Stimulated activated CD4-positive, alpha-beta T cell treated with anti-CD3 and anti-CD28 coated beads, Interleukin-1b, Interleukin-23, amount 100 ng/mL, for 24 hours (primary cell): ENCODE measurements around the gene ADAM17.
A peak's percentile ranks its signal among the peaks of the same experiment; 100 is the strongest.
"Not testable (repeated sequence)": the region's sequence is repeated elsewhere in the genome, so short reads cannot be mapped to it uniquely, and the experiment has no call there.

Source experiments
- DNase-seq, 4 experiments: peaks; one replicate each; pipeline ENCODE4 v3.0.0-alpha.2; 2020; ENCODE audit warnings: low read depth in 4 of 4, low spot score in 1 of 4

Gene ADAM17

DNA sequence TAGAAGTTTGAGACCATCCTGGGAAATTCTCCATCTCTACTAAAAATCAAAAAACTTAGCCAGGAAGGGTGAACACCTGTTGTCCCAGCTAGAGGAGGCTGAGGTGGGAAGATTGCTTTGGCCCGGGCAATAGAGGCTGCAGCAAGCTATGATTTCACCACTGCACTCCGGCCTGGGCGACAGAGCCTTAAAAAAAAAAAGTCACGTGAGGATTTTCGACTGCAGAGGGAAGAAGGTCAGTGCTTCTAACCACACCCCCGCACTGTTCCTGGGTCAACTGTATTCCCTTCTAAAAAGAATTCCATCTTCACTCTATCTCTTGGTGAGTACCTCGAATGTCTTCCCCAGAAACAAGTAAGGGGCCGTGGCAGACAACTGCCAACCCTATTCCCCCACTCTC lies 31.3 kb downstream of the ADAM17 start:
- DNase-seq: no peak

DNA sequence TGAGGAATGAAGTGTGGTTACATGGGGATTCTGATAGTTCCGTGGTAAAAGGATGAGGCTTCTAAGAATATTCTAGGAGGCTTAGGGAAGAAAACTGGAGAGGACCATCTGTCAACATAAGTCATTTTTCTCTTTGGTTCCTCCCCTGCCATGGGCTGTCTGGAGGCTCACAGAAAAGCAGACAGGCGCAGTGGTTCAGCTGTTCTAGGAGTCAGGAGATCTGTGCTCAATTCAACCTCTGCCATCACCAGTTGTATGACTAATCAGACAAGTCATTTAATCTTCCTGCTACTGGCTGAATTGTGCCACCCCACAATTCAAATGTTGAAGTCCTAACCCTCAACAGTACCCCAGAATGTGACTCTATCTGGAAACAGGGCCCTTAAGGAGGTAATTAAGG lies 36.4 kb downstream of the ADAM17 start:
- no peak for DNase-seq

DNA sequence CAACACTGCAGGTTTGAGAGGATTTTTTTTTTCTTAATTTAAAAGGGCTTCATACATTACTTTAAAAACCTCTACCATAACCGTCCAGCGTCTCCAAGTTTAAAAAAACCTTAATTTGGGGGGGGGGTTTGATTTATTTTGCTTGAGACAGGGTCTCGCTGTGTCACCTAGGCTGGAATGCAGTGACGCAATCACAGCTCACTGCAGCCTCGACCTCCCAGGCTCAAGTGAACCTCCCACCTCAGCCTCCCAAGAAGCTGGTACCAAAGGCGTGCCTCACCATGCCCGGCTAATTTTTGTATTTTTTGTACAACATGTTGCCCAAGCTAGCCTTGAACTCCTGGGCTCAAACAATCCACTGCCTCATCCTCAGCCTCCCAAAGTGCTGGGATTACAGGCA lies 36.9 kb downstream of the ADAM17 start:
- no peak for DNase-seq

DNA sequence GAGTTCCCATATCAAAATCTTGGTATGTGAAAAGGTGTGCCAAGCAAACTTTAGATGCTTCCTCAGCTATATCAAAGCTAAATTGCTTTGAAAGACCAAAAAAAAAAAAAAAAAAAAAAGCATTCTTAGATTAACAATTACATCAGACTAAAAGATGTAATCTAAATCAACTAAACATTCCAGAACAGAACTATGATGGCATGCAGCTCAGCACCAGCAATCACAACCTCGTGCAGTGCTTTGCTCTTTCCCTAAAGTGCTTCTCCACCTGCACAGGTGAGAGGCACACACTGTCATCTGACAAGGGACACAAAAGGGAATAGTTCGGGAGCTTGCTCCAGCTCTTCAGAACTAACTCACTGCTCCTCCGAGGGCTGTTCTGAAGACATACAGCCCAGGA lies 37.5 kb downstream of the ADAM17 start:
- DNase-seq: no peak

DNA sequence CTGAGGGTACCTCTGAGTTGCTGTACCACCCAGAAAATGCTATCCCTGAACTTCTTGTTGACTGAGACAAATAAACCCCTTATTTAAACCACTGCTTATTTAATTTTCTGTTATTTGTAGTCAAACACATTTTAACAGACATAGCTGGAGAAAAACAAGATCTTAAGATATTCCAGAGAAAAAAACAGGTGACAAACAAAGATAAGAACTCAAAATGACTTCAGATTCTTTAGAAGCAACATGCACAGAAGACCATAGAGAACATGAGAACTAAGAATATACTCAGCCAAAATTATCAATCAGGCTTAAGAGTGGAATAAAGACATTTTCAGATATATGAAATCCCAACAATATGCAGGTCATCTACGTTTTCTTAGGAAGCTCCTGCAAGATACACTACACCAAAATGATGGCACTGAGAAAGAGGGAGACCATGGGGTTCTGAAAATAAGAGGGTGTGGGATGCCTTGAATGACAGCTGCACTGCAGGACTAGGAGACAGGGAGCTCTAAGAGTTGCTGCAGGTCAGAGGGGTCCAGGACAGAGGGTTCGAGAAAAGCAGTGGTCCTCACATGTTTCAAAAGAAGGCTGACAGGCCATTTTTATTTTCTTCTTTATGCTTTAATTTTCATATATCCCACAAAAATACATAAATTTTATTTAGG lies 38.4 kb downstream of the ADAM17 start:
- no peak for DNase-seq

DNA sequence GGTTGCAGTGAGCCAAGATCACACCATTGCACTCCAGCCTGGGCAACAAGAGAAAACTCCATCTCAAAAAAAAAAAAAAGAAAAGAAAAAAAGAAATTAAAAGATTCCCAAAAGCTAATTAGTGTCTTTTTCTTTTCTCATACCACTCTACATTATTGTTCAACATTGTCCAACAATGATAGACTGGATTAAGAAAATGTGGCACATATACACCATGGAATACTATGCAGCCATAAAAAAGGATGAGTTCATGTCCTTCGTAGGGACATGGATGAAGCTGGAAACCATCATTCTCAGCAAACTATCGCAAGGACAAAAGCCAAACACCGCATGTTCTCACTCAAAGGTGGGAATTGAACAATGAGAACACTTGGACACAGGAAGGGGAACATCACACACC lies 41.7 kb downstream of the ADAM17 start:
- not testable (repeated sequence) for DNase-seq

DNA sequence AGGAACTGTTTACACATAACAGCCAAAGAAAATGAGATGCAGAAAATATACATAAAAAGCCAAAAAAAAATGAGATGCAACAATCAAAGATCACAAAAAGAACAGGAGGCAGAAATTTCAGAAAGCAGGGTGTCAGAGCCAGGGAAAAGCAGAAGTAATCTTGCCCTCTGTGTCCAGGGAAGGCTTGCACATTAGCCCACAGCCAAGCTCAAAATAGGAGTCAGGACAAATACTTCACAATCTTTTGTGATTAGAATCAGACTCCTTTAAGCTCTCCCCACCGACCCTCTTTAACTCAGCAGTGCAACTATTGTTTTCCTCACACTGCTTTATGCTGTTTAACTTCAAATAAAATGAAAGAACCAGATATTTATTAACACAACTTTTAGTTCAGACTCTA lies 46.7 kb downstream of the ADAM17 start:
- DNase-seq: no peak

DNA sequence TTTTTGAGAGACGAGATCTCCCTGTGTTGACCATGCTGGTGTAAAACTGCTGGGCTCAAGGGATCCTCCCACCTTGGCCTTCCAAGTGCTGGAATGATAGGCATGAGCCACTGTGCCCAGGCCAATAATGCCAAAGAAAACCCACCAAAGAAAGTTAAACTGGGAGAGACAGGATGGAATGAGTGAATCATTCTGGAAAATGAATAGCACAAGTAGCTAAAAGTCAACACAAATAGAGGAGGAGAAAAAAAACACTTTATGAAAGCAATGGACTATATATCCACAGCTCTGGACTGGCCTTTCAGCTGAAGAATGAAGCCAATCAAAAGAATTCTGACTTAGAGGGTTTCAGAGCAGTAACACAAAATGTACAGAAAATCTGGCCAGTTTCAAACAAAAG lies 57.4 kb downstream of the ADAM17 start:
- no peak for DNase-seq

DNA sequence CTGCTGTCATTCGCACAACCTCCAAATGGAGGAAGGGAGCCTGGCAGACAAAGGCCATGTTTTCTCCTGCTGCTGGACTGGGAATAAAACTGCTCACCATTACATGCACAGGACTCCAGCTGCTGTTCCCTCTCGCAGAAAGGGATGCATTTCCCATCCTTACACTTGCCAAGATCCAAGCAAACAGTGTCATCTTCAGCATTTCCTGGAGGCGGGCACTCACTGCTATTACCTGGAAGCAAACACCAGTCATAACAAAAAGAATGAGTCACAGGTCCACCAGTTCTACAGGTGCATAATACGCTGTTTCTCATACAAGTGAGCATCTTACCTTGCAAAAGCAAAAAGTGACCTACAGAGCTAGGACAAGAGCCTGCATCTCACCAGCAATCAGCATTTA lies 58.6 kb downstream of the ADAM17 start:
- DNase-seq: no peak

DNA sequence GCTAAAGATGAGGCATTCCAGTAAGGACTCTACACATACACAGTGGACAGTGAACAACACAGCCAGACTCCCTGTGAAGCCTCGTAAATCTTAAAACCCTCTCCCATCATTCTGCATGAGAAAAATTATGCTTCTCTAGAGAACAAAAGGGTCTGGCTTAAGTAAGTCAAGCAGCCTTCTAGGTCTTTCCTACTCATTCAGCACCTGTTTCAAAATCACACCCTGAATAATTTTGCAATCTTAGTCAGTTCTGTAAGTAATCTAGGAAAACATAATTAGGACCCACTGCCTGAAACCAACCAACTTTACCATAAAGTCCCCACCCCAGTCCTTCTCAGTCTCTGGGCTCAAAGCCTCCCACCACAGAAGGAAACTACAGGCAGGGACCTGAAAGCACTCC lies 61.5 kb downstream of the ADAM17 start:
- DNase-seq: no peak

DNA sequence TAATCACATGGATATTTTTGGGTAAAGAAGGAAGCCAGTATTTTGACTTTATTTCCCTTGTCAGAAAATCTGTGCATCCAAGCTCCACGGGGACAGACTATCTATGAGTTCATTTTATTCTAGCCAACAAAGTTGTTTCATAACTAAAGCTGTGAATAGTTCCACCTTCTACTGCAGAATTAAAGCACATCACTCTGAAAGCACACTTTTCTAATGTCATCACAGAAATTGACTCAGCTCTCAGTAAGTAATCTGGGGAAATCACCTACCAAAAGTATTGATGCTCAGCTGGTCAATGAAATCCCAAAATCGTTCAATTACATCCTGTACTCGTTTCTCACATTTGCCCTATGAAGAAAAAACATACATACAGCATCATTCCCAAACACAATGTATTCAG lies 62.2 kb downstream of the ADAM17 start:
- no peak for DNase-seq

DNA sequence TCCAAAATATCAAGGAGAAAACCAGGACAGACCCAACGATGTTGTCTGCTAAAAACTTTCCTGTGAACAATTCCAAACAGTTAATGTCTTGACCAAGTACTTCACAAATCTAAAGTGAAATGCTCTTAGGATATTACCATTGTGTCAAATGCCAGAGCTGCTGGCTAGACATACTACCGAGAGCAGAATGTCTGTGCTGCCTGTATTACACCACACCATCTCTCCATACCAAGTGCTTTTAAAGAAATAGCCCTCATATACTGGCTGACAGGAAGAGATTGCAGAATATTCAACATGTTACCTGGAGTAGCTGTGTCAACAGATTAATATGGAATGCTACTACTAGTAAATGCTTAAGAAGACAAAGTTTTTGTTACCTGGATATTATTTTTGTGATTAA lies 62.7 kb downstream of the ADAM17 start:
- no peak for DNase-seq

DNA sequence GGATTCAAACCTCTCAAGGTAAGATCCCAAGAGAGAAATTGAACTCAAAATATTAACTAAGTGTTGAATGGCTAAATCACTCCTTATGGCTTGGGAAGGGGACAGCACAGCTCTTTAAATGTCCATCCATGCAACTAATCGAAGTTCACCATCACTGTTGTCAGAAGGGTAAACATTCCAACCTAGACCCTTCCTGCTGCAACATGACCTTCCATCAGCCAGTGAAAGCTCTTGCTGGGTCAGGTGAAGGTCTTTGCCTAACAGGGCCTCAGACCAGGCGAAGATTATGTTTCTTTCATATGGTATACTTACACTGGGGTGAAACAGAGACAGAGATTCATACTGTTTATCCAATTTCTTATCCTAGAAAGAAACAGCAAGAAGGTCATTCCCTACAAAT lies 64.8 kb downstream of the ADAM17 start:
- no peak for DNase-seq

DNA sequence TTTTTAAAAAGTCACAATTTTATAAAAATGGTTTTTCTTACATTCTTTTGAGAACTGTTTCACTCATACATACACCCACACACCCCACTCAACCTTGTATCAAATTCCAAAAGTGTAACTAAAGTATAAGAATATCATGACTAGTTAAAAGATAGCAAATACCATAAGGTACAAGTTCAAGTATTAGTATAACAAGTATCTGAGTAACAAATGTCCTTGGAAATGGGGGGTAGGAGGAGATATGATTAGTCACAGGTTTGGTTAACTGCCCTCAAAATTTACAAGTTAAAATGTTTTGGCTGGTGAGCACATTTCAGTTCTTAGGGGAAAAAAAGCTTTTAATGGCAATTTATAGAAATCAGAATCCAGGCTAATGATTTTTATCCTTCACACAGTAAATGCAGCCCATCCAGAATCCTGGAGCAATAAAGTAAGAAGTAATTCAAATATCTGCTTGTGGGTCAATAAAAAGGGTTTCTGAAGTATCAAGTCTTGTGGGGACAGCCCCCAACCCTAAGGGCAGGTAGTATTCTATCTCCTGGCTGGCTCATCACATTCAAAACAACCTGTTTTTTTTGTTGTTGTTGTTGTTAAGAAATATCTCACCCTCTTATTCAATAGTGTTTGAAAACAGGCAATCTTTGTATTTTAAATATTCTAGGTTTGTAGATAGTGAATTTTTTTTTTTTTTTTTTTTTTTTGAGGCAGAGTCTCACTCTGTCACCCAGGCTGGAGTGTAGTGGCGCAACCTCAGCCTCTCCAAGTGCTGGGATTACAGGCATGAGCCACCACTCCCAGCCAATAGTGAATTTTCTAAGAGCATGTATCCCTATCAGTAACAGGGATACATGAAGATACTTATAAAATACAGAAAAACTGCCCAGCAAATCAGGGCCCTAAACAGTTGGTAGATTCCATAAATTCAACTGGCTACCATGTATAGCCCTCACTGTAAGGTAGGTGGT lies 66.8 kb downstream of the ADAM17 start:
- DNase-seq: no peak

DNA sequence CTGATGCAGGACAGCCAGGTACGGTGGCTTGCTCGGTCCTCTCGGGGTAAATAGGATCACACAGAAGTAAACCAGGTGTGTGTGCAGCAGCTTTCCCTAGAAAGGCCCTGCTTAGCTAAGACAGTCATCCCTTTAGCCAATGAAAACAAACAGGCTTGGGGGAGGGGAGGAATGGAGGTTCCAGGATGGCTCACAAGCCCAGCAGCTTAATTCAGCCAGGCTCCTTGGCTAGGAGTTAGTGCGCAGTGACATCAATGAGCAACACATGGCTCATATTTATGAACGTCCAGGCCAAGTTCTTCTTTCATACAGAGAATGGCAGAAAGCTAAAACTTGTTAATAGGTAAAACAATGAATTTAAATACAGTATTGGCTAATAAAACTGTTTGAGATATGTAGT lies 71.1 kb downstream of the ADAM17 start:
- no peak for DNase-seq

DNA sequence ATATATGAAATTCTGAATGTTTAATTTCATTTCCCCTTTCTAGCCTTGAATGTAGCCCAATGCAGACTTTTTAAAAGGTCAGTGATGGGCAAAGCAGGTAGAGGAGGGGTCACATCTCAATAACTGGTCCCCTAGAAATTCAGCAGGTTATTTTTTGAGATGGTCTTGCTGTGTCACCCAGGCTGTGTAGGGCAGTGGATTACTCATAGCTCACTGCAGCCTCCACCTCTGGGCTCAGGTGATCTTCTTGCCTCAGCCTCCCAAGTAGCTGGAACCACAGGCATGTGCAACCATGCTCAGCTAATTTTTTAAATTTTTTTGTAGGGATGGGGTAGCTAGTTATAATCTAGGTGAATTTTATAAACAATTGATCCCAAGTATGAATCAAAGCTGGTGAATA lies 72.5 kb downstream of the ADAM17 start:
- no peak for DNase-seq

DNA sequence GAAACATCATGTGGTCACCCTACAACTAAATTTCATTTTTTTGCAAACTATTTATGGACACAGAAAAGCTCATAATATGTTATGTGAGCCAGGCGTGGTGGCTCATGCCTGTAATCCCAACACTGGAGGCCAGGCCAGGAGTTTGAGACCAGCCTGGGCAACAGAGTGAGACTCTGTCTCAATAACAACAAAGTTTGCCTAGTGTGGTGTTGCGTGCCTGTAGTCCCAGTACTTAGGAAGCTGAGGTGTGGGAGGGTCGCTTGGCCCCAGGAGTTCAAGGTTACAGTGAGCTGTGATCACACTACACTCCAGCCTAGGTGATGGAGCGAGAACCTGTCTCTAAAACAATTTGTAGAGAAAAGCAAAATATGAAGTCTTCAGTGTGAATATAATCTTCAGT lies 75.5 kb downstream of the ADAM17 start:
- DNase-seq: no peak

DNA sequence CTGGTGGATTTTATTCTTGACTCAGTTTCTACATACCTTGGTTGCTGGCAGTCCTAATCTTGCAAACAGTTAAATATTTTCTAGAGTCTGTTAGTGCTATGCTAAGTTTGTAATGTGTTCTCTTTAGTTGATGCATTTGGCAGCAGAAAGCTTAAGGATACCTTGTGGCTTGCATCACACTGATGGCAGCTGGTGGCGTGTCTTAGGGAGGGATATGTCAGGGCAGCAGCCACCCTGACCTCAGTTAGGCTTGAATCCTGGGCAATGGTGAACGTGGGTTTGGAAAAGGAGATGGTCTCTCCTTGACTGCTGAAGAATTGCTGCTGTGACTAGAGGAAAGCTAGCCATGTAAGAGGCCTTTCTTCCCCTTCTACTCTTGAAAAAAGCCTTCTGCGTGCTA lies 77.1 kb downstream of the ADAM17 start:
- no peak for DNase-seq

DNA sequence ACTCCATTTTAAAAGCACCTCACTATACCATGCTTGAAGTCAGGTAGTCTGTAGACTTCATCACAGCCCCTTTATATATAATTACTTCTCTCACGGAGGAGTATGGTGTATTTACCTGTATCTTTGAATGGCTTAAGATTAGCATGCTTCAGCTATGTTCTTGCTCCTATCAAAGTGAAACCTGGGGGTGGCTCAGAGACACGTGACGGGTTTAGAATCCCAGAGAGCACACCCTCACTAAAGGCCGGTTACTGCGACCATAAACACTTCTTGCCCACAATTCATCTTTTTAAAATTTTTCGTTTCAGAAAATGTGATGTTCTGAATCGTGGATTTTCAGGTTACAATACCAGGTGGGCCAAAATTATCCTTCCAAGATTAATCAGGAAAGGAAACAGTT lies 77.7 kb downstream of the ADAM17 start:
- no peak for DNase-seq

DNA sequence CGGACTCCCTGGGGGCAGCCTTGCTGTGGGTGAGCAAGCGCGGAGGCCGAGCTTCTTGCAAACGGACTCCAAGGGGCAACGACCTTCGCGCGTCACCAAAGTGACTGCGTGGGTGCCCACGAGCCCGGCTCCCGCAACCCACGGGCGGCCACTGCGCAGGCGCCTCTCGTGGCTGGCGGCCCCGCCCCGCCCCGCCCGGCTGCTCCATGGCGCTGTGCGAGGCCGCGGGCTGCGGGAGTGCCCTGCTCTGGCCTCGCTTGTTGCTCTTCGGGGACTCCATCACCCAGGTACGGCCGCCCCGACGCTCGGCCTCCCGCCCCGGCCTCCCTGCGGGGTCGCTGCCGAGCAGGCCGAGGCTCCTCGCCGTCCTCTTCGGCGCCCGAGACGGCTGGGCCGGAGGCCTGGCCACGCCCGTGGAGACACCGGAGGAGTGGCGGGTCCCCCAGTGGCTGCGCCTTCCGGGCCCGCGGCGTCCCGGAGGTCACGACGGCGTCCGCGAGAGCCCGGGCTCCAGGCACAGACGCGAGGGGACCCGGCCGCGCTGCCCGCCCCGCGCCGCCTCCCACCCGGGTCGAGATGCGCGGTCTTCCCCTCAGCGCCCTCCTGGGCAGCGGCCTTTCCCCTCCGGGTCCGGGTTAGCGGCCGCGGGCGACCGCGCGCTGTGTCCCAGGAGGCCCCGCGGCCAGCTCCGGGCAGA lies 81.1 kb downstream of the ADAM17 start, which contains the start of gene IAH1:
TSS of gene IAH1 (plus strand) at position 191 of the 697 bp plus-strand sequence. CDS start at position 207, 16 bp downstream.
- peak; percentile 47 to 56 (median 50) for DNase-seq

DNA sequence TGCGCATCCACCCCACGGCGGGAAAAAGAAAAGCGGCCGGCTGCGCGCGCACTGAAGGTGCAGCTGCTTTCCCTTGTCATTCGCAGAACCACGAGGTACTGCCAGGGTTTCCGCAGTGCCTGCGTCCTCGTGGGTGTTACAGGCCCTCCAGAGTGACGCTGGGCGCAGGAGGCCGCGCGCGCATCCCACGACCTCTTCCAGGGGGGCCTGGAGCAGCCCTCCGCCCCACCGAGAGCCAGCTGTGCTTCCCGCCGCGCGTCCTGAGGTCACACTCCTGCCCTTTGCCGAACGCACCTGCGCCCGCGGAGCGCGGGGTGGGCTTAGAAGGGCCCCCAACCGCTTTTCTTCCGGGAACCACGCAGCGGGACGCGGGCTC lies 81.7 kb downstream of the ADAM17 start:
- DNase-seq: peak in 3 of 4 experiments; percentile 25 to 43 (median 38)
